Astrocyte (in vitro differentiated cells and primary cell): ENCODE data around the gene ARL15.

ENCODE experiments used
- EZH2 ChIP-seq: IDR thresholded peaks from 2 replicates; pipeline ENCODE4 v1.6.1; 2012; ENCODE audit warnings: mild to moderate bottlenecking, low read length, inconsistent platforms; ENCODE audit not compliant: insufficient read depth
- TF ChIP-seq, protein P1 (sequence below): IDR thresholded peaks from 2 replicates; pipeline ENCODE4 v1.5.1; 2011; ENCODE audit warnings: low read depth, mild to moderate bottlenecking, inconsistent platforms, low read length, moderate library complexity; ENCODE audit not compliant: insufficient read depth

DNA sequence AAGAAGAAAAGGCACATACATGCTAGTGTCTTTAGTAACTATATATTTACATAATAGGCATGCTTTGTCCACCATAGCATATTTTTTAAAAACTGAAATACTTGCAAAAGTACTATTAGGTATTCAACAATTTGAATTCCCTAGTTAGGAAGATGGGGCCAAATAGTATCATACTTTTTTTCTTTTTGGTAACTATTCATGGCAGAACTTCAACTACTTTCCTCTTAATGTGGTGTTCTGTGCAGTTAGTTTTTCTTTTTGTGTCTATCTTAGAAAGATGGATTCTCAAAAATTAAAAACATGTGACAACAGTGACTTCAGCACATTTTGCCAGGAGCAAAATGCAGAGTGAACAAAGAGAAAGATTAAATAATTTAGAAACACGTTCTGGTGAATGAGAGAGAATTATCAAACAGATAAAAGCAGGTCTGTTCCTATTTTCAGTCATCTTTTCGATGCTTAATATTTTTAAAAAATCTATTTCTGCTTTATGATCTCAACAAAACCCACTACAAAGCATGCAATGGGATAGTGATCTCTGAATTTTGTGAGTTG lies 341.1 kb downstream of the ARL15 start:
- TF ChIP-seq, protein P1, sequence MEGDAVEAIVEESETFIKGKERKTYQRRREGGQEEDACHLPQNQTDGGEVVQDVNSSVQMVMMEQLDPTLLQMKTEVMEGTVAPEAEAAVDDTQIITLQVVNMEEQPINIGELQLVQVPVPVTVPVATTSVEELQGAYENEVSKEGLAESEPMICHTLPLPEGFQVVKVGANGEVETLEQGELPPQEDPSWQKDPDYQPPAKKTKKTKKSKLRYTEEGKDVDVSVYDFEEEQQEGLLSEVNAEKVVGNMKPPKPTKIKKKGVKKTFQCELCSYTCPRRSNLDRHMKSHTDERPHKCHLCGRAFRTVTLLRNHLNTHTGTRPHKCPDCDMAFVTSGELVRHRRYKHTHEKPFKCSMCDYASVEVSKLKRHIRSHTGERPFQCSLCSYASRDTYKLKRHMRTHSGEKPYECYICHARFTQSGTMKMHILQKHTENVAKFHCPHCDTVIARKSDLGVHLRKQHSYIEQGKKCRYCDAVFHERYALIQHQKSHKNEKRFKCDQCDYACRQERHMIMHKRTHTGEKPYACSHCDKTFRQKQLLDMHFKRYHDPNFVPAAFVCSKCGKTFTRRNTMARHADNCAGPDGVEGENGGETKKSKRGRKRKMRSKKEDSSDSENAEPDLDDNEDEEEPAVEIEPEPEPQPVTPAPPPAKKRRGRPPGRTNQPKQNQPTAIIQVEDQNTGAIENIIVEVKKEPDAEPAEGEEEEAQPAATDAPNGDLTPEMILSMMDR: no peak
- no peak for TF ChIP-seq EZH2
